ENCODE measurements around the gene URGCP.
"Not testable (repeated sequence)": the region's sequence is repeated elsewhere in the genome, so short reads cannot be mapped to it uniquely, and the experiment has no call there.

URGCP gene

DNA sequence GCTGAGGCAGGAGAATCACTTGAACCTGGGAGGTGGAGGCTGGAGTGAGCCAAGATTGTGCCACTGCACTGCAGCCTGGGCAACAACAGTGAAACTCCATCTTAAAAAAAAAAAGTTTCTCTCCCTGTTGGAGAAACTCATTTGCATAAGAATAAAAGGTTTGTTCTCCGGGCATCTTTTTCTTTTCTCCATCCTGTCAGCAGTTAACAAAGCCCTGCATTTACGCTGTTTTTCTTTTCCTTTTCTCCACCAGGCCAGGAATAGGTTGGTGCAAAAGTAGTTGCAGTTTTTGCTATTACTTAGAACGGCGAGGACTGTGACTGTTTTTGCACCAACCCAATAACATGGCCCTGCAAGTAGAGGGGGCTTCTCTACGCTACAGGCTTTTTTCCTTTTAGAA is 9.5 kb upstream of the URGCP start:
- DNase-seq = no peak

DNA sequence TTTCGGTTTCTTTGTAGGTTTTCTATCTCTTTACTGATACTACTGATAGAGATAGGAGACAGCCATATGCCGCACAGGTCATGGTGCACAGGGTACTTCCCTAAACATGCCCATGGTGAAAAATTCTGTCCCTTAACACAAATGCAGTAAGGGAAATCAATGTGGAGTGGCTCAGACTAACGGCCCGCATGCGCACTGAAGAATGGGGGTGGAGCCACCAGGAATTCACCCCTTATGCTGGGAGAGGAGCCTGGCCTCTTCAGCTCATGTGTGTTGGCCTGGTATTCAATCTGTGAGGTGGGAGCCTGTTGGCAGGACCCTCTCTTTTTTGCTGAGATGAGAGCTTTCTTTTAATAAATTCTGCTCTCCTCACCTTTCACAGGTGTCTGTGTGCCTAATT is 8.4 kb upstream of the URGCP start:
- DNase-seq = no peak

GRCh38 chr7:43905956-43906330 is 453 bp downstream of the URGCP start:
- DNase-seq = no peak

GRCh38 chr7:43905209-43905946 is 1.0 kb downstream of the URGCP start:
- DNase-seq = no peak

DNA sequence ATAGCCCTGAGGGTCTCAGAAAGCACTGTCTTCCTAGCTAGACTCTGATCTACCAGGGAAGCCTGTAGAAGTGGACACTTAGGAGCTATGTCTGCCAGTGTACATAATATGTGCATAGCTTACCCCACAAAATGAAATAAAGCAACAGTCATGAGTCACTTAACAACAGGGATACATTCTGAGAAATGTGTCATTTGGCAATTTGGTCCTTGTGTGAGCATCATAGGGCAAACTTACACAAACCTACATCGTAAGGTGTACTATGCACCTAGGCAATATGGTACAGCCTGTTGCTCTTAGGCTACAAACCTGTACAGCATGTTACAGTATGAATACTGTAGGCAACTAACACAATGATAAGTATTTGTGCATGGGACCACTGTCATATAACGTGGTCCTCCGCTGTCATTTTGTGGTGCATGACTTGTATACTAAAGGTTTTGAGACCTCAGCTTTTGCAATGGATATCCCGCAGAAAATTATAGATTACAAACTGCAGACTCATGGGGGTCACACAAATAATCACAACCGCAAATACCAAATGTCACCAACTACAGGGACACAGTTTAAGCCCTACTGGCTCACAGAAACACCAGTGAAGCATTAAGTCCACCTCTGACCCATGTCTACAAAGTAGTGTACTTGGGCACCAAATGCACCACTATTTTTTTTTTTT is 1.7 kb downstream of the URGCP start:
- no peak for DNase-seq

DNA sequence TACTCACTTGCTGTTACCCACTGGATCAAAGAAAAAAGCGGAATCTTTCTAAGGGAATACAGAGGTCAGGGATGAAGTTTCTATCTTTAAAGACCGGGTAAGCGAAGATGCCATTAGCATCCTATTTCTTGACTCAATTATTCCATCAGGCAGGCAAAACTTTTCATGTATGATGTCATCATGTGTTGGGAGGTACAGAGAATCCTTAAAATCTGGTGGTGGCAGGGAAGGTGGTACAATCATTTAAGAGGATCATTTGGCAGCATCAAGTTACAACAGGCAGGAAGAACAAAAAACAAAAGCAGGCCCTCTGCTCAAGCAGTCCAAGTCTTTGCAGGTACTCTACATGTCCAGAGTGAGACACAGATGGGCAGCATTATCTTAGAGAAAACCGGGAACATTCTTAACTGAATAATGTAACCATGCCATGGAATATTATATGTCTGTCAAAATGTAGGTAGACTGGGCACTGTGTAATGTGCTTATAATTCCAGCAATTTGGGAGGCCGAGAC is 3.8 kb downstream of the URGCP start:
- DNase-seq = no peak

GRCh38 chr7:43898571-43898970 is 7.8 kb downstream of the URGCP start:
- DNase-seq = not testable (repeated sequence)

GRCh38 chr7:43895847-43896415 is 10.5 kb downstream of the URGCP start:
- DNase-seq = no peak

- no peak for DNase-seq
These were observed 15.1 kb downstream of the URGCP start for GRCh38 chr7:43891069-43891955.

DNA sequence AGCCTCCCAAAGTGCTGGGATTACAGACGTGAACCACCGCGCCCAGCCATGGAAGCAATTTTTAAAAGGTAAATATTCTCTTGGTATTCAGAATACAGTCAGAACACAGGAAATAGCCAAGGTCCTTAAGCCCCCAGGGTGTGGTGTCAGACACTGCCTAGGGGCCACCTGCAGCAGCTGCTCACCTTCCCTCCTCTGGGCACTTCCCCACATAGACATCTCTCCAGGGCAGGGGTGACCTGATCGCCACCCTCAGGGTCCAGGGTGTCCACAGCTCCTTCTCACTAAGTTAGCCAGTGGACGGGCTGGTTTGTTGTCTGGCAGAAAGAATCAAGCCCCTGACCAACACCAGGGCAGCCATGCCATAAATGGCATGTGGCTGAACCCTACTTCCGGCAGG is 15.9 kb downstream of the URGCP start:
- DNase-seq = no peak

DNA sequence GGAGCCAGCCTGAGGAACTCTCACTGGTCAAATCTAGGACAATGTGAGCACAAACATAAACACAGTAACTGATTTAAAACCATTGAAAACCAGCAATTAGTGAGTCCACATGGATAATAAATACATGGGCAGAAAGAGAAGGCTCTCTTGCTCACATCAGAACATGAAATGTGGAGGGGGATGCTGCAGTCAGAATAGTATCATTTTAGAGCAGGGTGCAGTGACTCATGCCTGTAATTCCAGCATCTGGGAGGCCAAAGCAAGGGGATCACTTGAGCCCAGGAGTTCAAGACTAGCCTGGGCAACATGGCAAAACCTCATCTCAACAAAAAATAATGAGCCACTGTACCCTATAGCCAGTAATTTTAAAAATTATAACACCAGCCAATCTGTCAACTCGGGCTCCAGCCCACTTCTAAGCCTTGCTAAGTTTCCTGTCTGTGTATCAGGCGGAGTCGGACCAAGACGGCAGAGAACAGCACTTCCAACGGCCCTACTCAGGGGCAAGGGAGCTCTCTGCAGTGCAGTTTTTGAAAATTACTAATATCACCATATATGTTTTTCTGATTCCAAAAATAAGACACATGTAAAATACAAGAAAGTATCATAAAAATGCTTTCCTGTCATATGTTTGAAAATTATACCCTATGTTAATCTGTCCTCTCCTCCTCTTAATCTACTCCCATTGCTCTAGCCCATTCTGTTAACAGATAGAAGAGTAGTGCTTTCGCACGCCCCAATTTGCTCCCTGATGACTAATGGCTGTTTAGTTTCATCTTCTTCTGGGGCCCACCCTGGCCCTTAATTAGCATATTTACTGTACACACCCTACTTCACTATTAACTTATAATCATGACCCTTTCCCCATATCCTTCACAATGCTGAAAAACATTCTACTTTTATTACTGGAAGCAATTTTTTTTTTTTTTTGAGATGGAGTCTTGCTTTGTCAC is 17.1 kb downstream of the URGCP start:
- no peak for DNase-seq

DNA sequence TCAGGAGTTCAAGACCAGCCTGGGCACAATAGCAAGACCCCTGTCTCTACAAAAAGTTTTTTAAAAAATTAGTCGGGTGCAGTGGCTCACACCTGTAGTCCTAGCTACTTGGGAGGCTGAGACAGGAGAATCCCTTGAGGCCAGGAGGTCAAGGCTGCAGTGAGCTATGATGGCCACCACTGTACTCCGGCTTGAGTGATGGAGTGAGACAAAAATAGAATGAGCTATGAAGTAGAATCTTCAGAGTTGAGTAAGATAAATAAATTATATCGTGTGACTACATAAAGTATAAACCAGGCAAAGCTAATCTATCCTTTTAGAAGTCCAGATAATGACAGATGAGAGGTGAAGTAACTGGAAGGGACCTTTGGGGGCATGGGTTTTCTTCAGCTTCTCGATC is 21.8 kb downstream of the URGCP start:
- DNase-seq = no peak

GRCh38 chr7:43884209-43884608 is 22.2 kb downstream of the URGCP start:
- no peak for DNase-seq

DNA sequence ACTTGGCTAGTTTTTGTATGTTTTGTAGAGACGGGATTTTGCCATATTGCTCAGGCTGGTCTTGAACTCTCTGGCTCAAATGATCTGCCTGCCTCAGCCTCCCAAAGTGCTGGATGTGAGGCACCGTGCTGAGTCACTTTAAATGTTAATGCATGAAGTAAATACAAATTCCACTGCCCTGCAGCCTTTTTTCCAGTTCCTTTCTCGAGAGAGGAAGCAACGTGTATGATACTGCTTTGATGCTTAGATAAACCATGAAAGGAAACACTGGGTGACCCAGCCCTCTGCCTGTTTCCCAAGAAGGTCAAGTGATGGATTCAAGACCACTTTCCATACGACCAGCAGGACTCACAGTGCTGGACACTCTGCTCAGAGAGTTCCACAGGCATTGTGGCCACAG is 25.8 kb downstream of the URGCP start:
- DNase-seq = no peak

DNA sequence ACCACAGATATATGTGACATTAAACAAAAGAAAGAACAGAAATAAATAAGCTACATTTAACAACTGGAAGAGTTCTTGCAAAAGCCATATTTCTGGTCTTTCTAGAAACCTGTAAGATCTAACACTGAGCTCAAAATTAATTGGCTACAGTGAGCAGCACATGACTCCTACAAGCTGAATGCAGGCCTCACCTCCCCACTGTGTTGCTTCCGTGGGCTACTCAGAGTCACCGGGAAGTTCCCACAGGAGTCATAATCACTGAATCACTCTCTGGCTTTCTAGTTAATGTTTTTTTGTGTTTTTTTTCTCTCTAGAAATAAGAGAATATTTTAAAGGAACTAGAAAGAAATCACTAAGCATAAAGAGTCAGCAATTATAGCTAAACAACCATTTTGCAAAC is 26.9 kb downstream of the URGCP start:
- no peak for DNase-seq

GRCh38 chr7:43878867-43879266 is 27.5 kb downstream of the URGCP start:
- no peak for DNase-seq

GRCh38 chr7:43877968-43878864 is 28.2 kb downstream of the URGCP start:
- no peak for DNase-seq

- DNase-seq = no peak
These were observed 29.2 kb downstream of the URGCP start for GRCh38 chr7:43876976-43877745.

DNA sequence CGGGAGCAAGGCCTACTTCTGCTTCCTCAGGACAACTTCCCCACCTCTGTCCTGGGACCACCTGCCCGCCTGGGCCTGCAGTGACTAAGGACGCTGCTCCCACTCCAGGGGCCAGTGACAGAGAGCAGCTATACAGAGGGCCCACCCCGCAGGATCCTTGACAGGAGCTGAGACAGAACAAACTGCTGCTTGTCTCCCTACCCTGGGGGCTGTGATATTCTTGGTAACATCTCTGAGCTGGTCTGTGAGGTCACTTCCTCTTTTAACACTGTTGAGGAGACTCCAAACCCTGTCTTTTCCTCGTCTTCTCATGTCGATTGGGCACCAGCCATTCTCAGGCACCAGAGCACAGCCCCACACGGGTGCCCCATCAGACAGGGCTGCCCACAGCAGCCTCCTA is 30.2 kb downstream of the URGCP start:
- no peak for DNase-seq

DNA sequence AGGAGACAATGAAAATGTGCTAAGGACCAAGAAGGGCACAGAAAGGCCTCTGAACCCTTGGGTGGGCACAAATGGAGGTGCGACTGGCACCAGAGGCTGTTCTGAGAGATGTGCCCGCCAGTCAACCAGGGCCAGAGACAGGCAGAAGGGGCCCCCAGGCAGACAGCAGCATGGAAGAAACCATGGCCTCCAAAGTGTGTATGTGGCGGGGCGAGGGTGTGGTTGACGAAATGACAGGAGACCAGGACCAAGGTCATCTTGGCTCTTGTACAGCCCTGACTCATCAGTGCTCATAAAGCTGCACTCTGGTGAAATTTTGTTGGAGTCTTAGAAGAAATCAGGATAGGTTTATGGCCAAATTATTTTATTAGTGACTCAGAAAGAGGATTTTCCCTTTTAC is 33.1 kb downstream of the URGCP start:
- no peak for DNase-seq
